GM21576 (cell line): Measurements from ENCODE around the gene IL19.

Source experiments
- ATAC-seq: cut with Tn5 transposase; IDR thresholded peaks from one replicate; pipeline ENCODE4 v1.9.1; 2021; ENCODE audit warnings: mild to moderate bottlenecking, moderate library complexity; ENCODE audit not compliant: unreplicated experiment

Gene IL19

GRCh38 chr1:206770531-206771337 lies at the start of gene IL19:
IL19 (plus strand) TSS chr1:206770773; CDS start chr1:206836663, 65,890 bp downstream.
- no peak for ATAC-seq

GRCh38 chr1:206721454-206721853 lies 49.1 kb upstream of the IL19 start:
- ATAC-seq, result no peak

GRCh38 chr1:206722751-206723461 lies 47.7 kb upstream of the IL19 start:
- no peak for ATAC-seq

GRCh38 chr1:206723462-206723804 lies 47.1 kb upstream of the IL19 start:
- ATAC-seq, result no peak

GRCh38 chr1:206723805-206724472 lies 46.6 kb upstream of the IL19 start:
- no peak for ATAC-seq

GRCh38 chr1:206725109-206725963 lies 45.2 kb upstream of the IL19 start:
- ATAC-seq, result no peak

GRCh38 chr1:206727981-206728696 lies 42.4 kb upstream of the IL19 start:
- no peak for ATAC-seq

- ATAC-seq, result no peak
Observed at GRCh38 chr1:206728697-206728987, 41.9 kb upstream of the IL19 start.

GRCh38 chr1:206729050-206729449 lies 41.5 kb upstream of the IL19 start:
- no peak for ATAC-seq

- no peak for ATAC-seq
Observed at GRCh38 chr1:206729507-206729906, 41.1 kb upstream of the IL19 start.

- ATAC-seq, result no peak
Observed at GRCh38 chr1:206732508-206732907, 38.1 kb upstream of the IL19 start.

- no peak for ATAC-seq
Observed at GRCh38 chr1:206732992-206733391, 37.6 kb upstream of the IL19 start.

- no peak for ATAC-seq
Observed at GRCh38 chr1:206734499-206735142, 36.0 kb upstream of the IL19 start.

GRCh38 chr1:206735553-206736031 lies 35.0 kb upstream of the IL19 start:
- no peak for ATAC-seq

- no peak for ATAC-seq
Observed at GRCh38 chr1:206736878-206737728, 33.5 kb upstream of the IL19 start.

GRCh38 chr1:206737729-206738201 lies 32.8 kb upstream of the IL19 start:
- ATAC-seq, result no peak

GRCh38 chr1:206738370-206739366 lies 31.9 kb upstream of the IL19 start:
- no peak for ATAC-seq
